HCT116 (cell line): Measurements from ENCODE around the gene SLC7A11.

Experiments used
- CEBPB ChIP-seq: IDR thresholded peaks from 2 replicates; pipeline ENCODE4 v1.6.1; 2012; ENCODE audit warnings: low read depth
- EGR1 ChIP-seq: IDR thresholded peaks from 2 replicates; pipeline ENCODE4 v1.6.1; 2012; ENCODE audit warnings: low read depth
- EZH2 ChIP-seq: fragments of 200-600 bp; sonication (generic); IDR thresholded peaks from 2 replicates; pipeline ENCODE4 v1.6.1; 2017; ENCODE audit warnings: antibody characterized with exemption, mixed run types
- FOSL1 ChIP-seq: IDR thresholded peaks from 2 replicates; pipeline ENCODE4 v1.6.1; 2012; ENCODE audit warnings: low read depth
- POLR2A ChIP-seq: IDR thresholded peaks from 2 replicates; pipeline ENCODE4 v1.7.0; 2011; ENCODE audit warnings: borderline replicate concordance; ENCODE audit not compliant: insufficient read depth, insufficient read length; ENCODE audit errors: extremely low read depth
- POLR2AphosphoS5 ChIP-seq: IDR thresholded peaks from 2 replicates; pipeline ENCODE4 v1.6.1; 2011; ENCODE audit warnings: mild to moderate bottlenecking, low read depth, low read length, moderate library complexity
- RAD21 ChIP-seq: IDR thresholded peaks from 2 replicates; pipeline ENCODE4 v1.6.1; 2012; ENCODE audit warnings: low read depth, mild to moderate bottlenecking
- SP1 ChIP-seq: IDR thresholded peaks from 2 replicates; pipeline ENCODE4 v1.6.1; 2012; ENCODE audit warnings: low read depth
- YY1 ChIP-seq: IDR thresholded peaks from 2 replicates; pipeline ENCODE4 v1.6.1; 2011; ENCODE audit warnings: low read length, low read depth, moderate library complexity, mild to moderate bottlenecking; ENCODE audit not compliant: insufficient replicate concordance; ENCODE audit errors: extremely low read depth
- ZFX ChIP-seq: fragments of 450-650 bp; IDR thresholded peaks from 2 replicates; pipeline ENCODE4 v1.6.1; 2017
- ZNF274 ChIP-seq: fragments of 200-500 bp; sonication (Bioruptor generic); IDR thresholded peaks from 2 replicates; pipeline ENCODE4 v1.6.1; 2014; ENCODE audit warnings: mild to moderate bottlenecking, low read depth, low read length, inconsistent platforms
- TF ChIP-seq, protein P1 (sequence below), 3 experiments: fragments of 200-600 bp in 1 of 3; sonication (generic) in 1 of 3; IDR thresholded peaks in 2 of 3; conservative IDR thresholded peaks in 1 of 3; 2 replicates each; pipeline ENCODE4 v1.5.1; 2012 to 2017; ENCODE audit warnings: low read depth in 2 of 3, low read length in 2 of 3, antibody characterized with exemption in 1 of 3, borderline replicate concordance in 1 of 3, control low read depth in 1 of 3, mild to moderate bottlenecking in 1 of 3, mixed read lengths in 1 of 3, mixed run types in 1 of 3, moderate library complexity in 1 of 3; ENCODE audit not compliant: insufficient read depth in 1 of 3
- TF ChIP-seq, protein P2 (sequence below): IDR thresholded peaks from 2 replicates; pipeline ENCODE4 v1.6.1; 2012

- TF ChIP-seq, protein P1, sequence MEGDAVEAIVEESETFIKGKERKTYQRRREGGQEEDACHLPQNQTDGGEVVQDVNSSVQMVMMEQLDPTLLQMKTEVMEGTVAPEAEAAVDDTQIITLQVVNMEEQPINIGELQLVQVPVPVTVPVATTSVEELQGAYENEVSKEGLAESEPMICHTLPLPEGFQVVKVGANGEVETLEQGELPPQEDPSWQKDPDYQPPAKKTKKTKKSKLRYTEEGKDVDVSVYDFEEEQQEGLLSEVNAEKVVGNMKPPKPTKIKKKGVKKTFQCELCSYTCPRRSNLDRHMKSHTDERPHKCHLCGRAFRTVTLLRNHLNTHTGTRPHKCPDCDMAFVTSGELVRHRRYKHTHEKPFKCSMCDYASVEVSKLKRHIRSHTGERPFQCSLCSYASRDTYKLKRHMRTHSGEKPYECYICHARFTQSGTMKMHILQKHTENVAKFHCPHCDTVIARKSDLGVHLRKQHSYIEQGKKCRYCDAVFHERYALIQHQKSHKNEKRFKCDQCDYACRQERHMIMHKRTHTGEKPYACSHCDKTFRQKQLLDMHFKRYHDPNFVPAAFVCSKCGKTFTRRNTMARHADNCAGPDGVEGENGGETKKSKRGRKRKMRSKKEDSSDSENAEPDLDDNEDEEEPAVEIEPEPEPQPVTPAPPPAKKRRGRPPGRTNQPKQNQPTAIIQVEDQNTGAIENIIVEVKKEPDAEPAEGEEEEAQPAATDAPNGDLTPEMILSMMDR (IDR thresholded peaks at IDR 0.05 in 2 of 3, conservative IDR thresholded peaks at IDR 0.05 in 1 of 3; ENCODE audit: borderline replicate concordance in 1 of 3, insufficient read depth in 1 of 3, low read depth in 2 of 3, low read length in 2 of 3) = no peak
- TF ChIP-seq CEBPB (no peak), FOSL1 (no peak), POLR2A (no peak), POLR2AphosphoS5 (no peak), EZH2 (no peak), YY1 (no peak), ZNF274 (no peak), ZFX (no peak), EGR1 (no peak), SP1 (no peak), RAD21 (no peak)
- TF ChIP-seq, protein P2, sequence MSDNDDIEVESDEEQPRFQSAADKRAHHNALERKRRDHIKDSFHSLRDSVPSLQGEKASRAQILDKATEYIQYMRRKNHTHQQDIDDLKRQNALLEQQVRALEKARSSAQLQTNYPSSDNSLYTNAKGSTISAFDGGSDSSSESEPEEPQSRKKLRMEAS = no peak
Measured at GRCh38 chr4:138118270-138118669, 123.9 kb downstream of the SLC7A11 start.
